GM18870 (cell line): Measurements from ENCODE around the gene CD3E.

Experiments
- ATAC-seq: cut with Tn5 transposase; IDR thresholded peaks from one replicate; pipeline ENCODE4 v1.9.1; 2021; ENCODE audit warnings: moderate library complexity; ENCODE audit not compliant: unreplicated experiment

CD3E gene

DNA sequence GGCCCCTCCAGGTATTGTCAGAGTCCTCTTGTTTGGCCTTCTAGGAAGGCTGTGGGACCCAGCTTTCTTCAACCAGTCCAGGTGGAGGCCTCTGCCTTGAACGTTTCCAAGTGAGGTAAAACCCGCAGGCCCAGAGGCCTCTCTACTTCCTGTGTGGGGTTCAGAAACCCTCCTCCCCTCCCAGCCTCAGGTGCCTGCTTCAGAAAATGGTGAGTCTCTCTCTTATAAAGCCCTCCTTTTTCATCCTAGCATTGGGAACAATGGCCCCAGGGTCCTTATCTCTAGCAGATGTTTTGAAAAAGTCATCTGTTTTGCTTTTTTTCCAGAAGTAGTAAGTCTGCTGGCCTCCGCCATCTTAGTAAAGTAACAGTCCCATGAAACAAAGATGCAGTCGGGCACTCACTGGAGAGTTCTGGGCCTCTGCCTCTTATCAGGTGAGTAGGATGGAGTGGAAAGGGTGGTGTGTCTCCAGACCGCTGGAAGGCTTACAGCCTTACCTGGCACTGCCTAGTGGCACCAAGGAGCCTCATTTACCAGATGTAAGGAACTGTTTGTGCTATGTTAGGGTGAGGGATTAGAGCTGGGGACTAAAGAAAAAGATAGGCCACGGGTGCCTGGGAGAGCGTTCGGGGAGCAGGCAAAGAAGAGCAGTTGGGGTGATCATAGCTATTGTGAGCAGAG, at the start of gene CD3E:
CD3E (plus strand) TSS at position 163 of the 681 bp plus-strand sequence; CDS start at position 386, 223 bp downstream.
- no peak for ATAC-seq

DNA sequence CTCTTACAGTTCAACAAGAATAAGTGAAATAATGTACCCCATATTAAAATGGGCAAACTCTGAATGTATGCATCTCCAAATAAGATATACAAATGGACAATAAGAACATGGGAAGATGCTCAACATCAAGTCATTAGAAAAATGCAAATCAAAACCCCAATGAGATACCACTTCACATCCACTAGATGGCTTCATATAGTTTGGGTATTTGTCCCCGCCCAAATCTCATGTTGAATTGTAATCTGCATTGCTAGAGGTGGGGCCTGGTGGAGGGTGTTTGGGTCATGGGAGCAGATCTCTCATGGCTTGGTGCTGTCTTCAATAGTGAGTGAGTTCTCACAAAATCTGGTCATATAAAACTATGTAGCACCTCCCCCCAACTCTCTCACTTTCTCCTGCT, 46.1 kb upstream of the CD3E start:
- no peak for ATAC-seq

DNA sequence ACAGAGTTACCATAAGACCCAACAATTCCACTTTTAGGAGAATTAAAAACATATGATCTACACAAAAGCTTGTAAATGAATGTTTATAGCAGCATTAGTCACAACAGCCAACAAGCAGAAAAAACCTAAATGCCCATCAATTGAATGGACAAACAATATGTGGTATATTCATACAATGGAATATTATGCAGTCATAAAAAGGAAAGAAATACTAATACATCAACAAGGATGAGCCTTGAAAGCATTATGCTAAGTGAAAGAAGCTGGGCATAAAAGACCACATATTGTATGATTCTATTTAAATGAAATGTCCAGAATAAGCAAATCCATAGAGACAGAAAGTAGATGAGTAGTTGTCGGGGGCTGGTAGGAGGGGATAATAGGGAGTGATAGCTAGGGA, 45.4 kb upstream of the CD3E start:
- no peak for ATAC-seq

DNA sequence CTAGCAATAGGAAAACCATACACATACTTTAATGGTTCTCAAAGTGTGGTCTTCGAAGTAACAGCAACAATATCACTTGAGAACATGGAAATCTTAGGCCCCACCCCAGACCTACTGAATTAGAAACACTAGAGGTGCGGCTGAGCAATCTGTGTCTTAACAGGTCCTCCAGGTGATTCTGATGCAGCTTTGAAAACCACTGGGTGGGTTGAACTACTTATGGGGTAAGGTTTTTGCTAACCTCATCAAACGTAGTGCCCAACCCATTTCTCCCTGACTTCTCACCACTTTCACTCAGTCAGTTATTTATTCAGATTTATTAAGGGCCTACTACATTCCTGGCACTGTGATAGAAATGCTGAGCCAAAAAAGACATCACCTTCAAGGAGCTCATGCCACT, 44.2 kb upstream of the CD3E start:
- ATAC-seq = no peak

DNA sequence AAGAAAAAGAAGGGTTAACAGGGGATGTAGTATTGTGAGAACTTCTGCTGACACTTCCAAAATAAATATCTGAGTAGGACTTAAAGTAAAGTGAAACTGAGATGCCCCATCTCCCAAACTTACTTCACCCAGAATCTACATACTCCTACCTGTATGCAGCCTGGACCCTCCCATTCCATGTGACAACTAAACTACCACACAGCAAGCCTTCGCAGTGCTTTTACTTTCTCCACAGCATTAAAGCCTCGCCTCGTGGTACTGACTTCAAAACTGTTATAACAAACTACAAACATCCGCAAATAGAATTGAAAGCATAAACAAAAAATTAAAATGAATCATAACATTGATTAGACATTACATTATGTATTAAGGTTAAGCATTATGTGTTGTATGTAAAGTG, 41.4 kb upstream of the CD3E start:
- ATAC-seq = no peak

DNA sequence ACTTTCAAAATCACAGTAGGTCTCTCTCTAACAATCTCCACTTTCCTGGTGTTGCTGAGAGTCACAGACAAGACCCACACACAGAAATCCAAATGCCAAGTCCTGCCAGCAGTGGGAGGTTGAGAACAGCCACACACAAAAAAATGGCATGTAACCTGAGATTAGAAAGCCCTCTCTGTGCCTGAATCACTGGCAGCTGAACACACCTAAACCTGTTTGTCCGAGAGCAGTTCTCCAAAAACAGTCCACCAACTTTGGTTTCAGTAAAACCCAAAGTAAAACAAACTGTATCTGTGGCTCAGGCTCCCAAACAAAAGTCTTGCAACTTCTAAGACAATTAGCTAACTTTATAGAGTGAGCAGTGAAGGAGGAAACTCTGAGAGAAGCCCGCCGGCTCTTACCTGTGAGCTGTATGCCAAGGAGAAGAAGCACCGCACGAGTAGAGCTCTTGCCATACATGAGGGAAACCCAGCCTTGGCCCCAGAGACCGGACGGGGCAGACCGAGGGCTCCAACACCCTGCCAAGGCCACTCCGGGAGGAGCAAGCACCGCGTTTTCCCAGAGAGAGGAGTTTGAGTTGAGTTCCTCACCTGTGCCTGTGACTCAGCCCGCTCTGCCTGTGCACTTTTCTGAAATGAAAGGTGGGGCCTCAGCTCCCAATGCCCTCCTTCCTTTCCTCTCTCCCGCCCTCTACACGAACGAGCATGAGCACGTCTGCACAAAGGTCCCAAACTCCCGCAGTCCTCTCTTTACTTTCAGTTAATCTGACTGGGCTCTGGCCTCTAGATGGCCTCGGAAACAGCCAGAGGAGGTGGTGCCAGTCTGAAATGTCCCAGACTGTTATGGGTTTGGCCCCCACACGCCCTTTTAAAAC, 40.6 kb upstream of the CD3E start, which contains the start of gene MPZL2:
MPZL2 (minus strand) TSS at position 603 of the 874 bp plus-strand sequence; CDS start at position 459, 144 bp downstream.
- ATAC-seq = no peak

DNA sequence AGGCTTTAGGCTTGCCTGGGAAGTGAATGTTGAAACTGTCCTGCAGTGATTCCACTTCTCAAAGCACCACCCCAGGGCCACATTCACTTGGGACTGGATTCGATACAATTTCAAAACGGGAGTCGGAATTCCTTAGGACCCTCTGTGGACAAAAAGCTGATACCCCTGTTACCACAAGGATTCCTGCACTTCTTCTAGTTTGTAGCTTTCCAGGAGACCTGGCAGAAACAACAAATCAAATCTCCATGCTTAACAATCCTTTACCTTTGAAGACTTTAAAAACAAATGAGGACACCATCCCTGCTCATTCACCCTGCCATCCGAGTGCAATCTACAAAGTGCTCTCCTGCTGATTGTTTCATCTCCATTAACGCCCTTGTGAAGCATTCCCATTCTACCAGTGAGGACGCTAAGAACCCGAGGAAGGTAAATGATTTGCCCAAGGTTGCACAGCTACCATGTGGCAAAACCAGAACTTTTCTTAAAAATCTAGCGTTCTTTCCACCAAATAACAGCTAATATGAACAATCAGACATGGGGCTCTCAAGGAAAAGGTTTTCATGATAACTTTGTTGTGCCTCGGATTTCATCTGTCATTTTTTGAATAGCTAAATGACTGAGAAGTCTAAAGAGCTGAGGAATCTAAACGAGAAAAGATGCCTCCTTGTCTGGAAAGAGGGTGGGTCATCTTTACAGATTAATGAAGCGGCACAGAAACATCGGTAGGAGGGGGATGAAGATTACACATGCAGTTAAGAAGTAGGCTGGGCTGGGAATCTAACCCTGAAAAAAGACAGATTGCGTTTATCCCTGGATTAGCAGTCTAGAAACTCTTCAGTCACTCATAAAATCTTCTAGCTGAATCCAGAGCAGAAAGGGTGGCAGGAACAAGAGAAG, 39.7 kb upstream of the CD3E start:
- no peak for ATAC-seq

DNA sequence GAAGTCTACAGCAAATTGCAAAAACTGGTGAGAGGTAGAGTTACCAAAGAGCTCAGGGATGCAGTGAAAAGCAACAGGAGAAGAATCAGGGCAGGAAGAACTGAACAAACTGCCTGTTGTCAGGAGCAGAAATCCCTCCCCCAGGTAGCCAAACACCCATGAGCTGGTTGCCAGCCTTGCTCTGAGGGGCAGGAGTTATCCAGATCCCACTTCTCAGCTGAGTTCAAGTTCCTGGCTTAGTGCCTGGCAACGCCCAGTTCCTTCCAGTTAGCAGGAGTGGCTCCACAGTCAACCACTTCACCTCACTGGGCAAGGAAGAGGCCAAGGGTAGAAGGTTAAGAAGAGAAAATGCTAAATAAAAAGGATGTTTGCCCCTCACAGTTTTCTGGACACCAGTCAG, 38.6 kb upstream of the CD3E start:
- no peak for ATAC-seq

DNA sequence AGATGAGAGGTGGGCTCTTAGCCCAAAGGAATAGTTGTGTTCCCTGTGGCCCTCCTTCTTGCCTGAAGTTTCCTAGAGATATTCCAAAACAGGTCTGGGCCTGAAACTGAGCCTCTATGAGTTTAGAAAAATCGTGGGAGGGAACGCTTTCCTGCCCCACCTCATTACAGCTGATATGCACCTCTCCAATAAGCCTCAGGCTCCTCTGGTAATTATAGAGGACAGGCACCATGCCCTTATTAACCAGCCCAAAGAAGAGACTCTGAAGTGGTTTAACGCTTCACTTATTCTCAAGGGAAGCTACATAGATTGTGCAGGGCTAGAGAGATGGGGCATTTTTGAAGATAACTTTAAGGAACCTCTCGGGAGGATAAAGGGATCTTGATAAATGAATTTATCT, 37.0 kb upstream of the CD3E start:
- no peak for ATAC-seq

DNA sequence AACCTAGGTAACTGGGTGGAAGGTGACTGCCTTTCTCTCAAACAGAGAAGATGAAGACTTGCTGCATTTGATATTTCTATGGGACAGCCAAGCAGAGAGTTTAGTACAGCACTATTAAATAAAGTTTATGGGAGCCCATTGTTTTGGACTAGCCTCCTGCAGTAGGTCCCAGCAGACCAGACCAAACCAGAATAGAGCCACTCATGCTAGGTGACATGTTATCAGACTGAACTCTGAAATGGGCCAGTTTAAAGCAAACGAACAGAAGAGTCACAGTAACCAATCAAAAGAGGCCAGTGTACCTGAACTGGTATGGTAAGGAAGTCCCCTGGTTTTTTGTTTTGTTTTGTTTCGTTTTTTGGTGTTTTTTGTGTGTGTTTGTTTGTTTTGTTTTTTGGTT, 32.5 kb upstream of the CD3E start:
- ATAC-seq = no peak

DNA sequence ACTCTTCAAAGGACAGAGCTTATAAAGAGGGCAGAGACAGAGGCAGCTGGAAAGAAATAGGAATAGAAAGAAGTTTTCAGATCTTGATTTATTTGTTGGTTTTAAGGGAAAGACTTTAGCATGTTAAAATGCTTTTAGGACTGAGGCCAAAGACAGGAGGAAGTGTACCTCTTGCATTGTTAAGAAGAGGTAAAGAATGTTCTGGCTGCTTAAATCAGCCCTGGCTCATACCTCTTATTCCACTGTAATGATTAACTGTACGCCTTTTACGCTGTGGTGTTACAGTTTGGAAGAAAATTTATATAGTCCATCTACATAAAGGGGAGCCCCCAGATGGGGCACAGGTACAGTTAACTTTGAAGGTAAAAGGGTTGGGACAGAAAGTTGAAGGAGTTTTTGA, 30.3 kb upstream of the CD3E start:
- ATAC-seq = no peak

DNA sequence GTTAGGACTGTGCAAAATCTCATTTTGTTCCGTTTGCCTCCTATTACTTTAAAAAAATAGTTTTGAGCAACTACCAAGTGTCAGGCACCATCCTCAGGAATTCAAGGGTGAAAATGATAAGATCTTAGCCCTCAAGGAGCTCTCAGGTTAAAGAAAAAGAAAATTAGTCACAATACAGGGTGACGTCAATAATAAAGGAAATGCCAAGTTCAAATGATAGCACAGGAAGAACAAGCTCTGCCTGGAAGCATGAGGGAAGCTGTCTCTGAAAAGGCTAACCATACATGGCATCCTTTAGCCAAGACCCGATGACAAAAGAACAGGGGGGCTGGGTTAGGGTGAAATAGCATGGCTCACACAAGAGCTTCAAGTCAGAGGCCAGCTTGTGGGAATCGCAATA, 29.4 kb upstream of the CD3E start:
- no peak for ATAC-seq

DNA sequence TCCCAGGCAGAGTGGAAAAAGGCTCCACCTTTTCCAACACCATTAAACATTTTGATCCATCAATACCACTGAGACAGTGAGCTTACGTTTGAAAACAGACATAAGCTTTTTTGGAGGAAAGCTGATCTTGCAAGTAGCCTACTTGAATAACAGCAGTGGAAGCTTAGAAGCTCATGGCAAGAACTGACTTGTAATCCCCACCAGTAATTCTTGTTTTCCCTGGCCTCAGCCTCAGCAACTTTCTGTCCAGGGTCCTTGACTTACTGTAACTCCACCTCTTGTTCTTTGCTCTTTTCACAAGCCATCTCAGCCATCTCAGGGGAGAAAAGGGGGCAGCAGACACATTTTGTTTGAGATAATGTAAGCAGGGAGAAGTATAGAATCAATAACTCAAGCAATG, 28.1 kb upstream of the CD3E start:
- ATAC-seq = no peak

DNA sequence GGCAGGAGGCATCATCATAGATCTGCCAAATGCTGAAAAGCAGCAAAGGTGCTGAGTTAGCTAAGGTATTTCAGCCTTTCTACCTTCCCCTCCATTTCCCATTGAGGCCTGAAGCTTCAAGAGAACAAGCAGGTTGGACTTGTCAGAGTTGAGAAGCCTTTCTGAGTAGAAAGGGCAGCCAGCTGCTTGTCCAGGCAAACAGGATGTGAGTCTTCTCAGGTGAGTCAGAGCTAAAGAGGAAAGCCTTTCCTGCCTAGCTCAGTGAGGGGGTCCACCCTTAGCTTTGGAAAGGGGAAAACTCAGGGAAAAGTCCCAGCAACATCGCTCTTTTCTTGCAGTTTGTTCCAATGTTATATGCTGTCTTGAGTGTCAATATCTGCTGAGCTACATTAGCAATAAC, 27.2 kb upstream of the CD3E start:
- ATAC-seq = no peak

DNA sequence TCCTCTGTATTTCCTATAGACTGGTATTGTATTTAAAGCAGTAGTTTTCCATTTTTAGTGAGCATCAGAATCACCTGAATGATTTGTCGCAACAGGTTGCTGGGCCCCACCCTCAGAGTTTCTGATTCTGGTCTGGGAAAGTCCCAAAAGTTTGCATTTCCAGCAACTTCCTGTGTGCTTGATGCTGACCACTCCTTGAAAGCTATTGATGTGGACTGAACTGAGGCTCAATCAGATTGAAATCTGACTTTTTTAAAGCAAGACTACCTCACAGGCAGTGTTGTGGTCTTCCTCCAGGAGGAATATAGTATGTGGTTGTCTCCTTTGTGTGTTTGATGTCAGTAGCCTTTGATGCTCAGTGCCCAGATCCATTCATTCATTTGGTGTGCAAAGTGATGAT, 23.2 kb upstream of the CD3E start:
- ATAC-seq = no peak

DNA sequence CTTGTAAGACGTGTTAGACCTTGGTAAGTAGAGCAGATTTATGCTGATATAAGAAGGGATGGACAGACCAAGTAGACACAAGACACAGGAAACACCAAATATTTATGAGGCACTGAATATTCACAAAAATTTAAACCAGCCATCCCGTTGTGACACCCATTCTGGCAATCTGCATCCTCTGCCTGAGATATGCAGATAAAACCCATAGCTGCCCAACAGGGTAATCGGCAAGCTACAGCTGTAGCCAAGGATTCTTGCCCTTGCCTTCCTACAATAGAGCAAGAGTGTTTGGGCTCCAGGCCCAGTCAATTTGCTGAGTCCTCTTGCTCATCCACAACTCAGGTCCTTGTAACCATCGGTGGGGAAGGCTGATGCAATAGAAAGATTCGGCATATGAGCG, 21.9 kb upstream of the CD3E start:
- no peak for ATAC-seq

DNA sequence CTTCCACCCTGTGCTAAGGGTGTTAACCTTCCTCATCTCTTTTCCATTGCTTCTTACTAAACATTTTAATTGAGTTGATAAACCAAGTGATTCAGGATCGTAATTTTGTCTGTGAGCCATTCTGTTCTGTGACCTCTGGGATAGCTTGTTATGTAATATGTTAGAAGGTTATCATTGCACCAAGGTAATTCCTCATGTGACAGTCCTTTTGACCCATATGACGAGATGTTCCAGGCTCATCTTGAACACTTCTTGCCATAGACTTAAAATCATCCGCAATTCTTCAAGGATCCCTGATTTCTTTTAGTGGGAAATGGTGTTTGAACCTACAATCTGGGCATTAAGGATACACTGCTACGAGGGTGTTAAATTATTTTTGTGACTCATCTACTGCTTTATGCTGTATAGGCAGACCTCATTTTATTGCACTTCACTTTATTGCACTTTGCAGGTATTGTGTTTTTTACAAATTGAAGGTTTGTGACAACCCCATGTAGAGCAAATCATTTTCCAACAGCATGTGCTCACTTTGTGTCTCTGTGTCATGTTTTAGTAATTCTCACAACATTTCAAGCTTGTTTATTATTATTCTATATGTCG, 21.4 kb upstream of the CD3E start:
- ATAC-seq = no peak

DNA sequence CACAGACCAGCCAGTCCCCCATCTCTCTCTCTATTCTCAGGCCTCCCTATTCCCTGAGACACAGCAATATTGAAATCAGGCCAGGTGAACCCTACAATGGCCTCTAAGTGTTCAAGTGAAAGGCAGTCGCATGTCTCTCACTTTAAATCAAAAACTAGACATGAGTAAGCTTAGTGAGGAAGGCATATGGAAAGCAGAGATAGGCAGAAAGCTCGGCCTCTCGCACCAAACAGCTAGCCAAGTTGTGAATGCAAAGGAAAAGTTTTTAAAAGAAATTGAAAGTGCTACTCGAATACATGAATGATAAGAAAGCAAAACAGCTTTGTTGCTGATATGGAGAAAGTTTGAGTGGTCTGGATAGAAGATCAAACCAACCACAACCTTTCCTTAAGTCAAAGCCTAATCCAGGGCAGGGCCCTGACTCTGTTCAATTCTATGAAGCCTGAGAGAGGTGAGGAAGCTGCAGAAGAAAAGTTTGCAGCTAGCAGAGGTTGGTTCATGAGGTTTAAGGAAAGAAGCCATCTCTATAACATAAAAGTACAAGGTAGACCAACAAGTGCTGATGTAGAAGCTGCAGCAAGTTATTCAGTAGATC, 20.7 kb upstream of the CD3E start:
- no peak for ATAC-seq

DNA sequence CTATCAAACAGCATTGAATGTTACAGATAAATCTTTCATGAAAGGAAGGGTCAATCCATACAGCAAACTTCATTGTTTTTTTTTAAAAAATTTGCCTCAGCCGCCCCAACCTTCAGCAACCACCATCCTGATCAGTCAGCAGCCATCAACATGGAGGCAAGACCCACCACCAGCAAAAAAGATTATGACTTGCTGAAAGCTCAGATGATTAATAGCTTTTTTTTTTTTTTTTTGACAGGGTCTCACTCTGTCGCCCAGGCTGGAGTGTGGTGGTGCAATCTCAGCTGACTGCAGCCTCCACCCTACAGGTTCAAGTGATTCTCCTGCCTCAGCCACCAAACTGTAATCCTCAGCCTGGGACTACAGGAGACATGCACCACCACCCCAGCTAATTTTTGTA, 18.0 kb upstream of the CD3E start:
- ATAC-seq = no peak

DNA sequence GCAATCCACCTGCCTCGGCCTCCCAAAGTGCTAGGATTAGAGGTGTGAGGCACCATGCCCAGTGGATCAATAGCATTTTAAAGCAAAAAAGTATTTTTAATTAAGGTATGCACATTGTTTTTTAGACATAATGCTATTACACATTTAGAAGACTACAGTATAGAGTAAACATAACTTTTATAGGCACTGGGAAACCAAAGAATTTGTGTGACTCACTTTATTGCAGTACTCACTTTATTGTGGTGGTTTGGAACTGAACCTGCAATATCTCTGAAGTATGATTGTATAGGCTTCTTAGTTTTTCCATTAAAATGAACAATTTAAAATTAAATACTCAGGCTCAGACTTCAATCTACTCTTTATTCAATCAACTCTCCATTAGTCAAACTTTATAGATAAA, 17.5 kb upstream of the CD3E start:
- ATAC-seq = no peak

DNA sequence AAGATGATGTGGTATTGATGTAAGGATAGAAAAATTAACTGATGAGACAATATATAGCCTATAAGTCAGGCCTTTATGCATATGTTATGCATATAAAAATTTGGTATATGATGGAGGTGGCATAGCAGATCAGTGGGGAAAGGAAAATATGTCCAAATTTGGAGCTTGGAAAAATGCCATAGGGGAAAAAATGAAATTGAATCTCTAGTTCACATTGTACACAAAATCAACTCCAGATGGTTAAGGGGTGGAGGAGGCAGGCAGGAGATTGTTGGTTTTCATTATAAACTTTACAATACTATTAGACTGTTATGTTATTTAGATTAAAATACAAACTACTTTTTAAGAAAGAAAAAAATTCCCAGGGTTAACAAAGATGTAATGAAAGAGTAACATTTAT, 15.1 kb upstream of the CD3E start:
- no peak for ATAC-seq
